K562 (cell line): Measurements from ENCODE around the gene CIP2A.
"Not testable (repeated sequence)": the region's sequence is repeated elsewhere in the genome, so short reads cannot be mapped to it uniquely, and the experiment has no call there.

ENCODE experiments used
- CREB1 ChIP-seq, 2 experiments: sonication (generic) in 1 of 2; formaldehyde crosslinking in 1 of 2; IDR thresholded peaks; 2 replicates each; pipeline versions ENCODE4 v1.6.1 to v1.8.0; 2012 to 2022; ENCODE audit warnings: inconsistent platforms in 1 of 2, mild to moderate bottlenecking in 1 of 2, missing genetic modification reagents in 1 of 2, moderate library complexity in 1 of 2
- ESRRA ChIP-seq: fragments of 450-650 bp; IDR thresholded peaks from 2 replicates; pipeline ENCODE4 v1.6.1; 2014; ENCODE audit warnings: low read depth, mild to moderate bottlenecking, moderate library complexity, borderline replicate concordance
- HEY1 ChIP-seq: fragments of 250-450 bp; sonication (Bioruptor Pico); IDR thresholded peaks from 2 replicates; pipeline ENCODE4 v1.5.0; 2020; ENCODE audit warnings: mild to moderate bottlenecking, moderate library complexity, borderline replicate concordance
- JUN ChIP-seq, 2 experiments: sonication (generic) in 1 of 2; formaldehyde crosslinking in 1 of 2; IDR thresholded peaks; 2 replicates each; pipeline versions ENCODE4 v1.6.1 to v1.8.0; 2012 to 2022; ENCODE audit warnings: borderline replicate concordance in 2 of 2, mild to moderate bottlenecking in 2 of 2, improper control_type of control experiment in 1 of 2, low read depth in 1 of 2, low read length in 1 of 2, missing genetic modification reagents in 1 of 2
- MAFF ChIP-seq: IDR thresholded peaks from 2 replicates; pipeline ENCODE4 v1.6.1; 2012; ENCODE audit warnings: low read length, improper control_type of control experiment
- TEAD1 ChIP-seq, 2 experiments: fragments of 450-650 bp in 1 of 2; sonication (generic) in 1 of 2; formaldehyde crosslinking; IDR thresholded peaks; 2 replicates each; pipeline versions ENCODE4 v1.4.0 to v1.8.0; 2020 to 2022; ENCODE audit warnings: mild to moderate bottlenecking in 2 of 2, missing genetic modification reagents in 1 of 2
- ZNF121 ChIP-seq: sonication (generic); formaldehyde crosslinking; conservative IDR thresholded peaks from 2 replicates; pipeline ENCODE4 v1.8.0; 2022; ENCODE audit warnings: missing genetic modification reagents
- ZNF143 ChIP-seq: sonication (generic); formaldehyde crosslinking; IDR thresholded peaks from 2 replicates; pipeline ENCODE4 v1.9.0; 2022; ENCODE audit warnings: mild to moderate bottlenecking, missing genetic modification reagents
- ZNF695 ChIP-seq: fragments of 450-650 bp; formaldehyde crosslinking; IDR thresholded peaks from 2 replicates; pipeline ENCODE4 v1.4.0; 2020; ENCODE audit warnings: mild to moderate bottlenecking, moderate library complexity
- ZNF766 ChIP-seq: fragments of 200-800 bp; sonication (Bioruptor generic); conservative IDR thresholded peaks from 2 replicates; pipeline ENCODE4 v1.6.1; 2016; ENCODE audit warnings: missing genetic modification characterization, missing compliant biosample characterization
- TF ChIP-seq, protein P1 (sequence below): fragments of 250-450 bp; sonication (Bioruptor Pico); IDR thresholded peaks from 2 replicates; pipeline ENCODE4 v1.8.0; 2021; ENCODE audit warnings: borderline replicate concordance, mild to moderate bottlenecking, moderate library complexity; ENCODE audit not compliant: poor library complexity, severe bottlenecking
- TF ChIP-seq, protein P2 (sequence below): fragments of 150-350 bp; conservative IDR thresholded peaks from 2 replicates; pipeline ENCODE4 v1.6.1; 2014; ENCODE audit warnings: low read length

- TF ChIP-seq ZNF766; ZNF121 (CRISPR knock-in tag); CREB1 (IDR thresholded peaks at IDR 0.05); CREB1 (CRISPR knock-in tag; IDR thresholded peaks at IDR 0.05); JUN (IDR thresholded peaks at IDR 0.05; ENCODE audit: borderline replicate concordance, low read depth, low read length); JUN (CRISPR knock-in tag; IDR thresholded peaks at IDR 0.05; ENCODE audit: borderline replicate concordance); ESRRA; HEY1 (CRISPR knock-in tag); MAFF; TEAD1 (CRISPR knock-in tag; IDR thresholded peaks at IDR 0.05); ZNF143 (CRISPR knock-in tag); ZNF695: not testable (repeated sequence)
- TF ChIP-seq, protein P1, sequence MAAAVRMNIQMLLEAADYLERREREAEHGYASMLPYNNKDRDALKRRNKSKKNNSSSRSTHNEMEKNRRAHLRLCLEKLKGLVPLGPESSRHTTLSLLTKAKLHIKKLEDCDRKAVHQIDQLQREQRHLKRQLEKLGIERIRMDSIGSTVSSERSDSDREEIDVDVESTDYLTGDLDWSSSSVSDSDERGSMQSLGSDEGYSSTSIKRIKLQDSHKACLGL (CRISPR knock-in tag), result not testable (repeated sequence)
- TF ChIP-seq, protein P2, sequence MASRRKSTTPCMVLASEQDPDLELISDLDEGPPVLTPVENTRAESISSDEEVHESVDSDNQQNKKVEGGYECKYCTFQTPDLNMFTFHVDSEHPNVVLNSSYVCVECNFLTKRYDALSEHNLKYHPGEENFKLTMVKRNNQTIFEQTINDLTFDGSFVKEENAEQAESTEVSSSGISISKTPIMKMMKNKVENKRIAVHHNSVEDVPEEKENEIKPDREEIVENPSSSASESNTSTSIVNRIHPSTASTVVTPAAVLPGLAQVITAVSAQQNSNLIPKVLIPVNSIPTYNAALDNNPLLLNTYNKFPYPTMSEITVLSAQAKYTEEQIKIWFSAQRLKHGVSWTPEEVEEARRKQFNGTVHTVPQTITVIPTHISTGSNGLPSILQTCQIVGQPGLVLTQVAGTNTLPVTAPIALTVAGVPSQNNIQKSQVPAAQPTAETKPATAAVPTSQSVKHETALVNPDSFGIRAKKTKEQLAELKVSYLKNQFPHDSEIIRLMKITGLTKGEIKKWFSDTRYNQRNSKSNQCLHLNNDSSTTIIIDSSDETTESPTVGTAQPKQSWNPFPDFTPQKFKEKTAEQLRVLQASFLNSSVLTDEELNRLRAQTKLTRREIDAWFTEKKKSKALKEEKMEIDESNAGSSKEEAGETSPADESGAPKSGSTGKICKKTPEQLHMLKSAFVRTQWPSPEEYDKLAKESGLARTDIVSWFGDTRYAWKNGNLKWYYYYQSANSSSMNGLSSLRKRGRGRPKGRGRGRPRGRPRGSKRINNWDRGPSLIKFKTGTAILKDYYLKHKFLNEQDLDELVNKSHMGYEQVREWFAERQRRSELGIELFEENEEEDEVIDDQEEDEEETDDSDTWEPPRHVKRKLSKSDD, result not testable (repeated sequence)
These were observed 26.9 kb upstream of the CIP2A start for GRCh38 chr3:108616090-108616489.
